Kidney (tissue), 14 donors: ENCODE results near the gene ARAP1. TPM values are rescaled to one million over a fixed set of nuclear protein-coding genes. Genes with fewer than 3 reads are reported as not detected.
A peak's percentile ranks its signal among the peaks of the same experiment; 100 is the strongest.

ENCODE experiments used
- DNase-seq, 5 donors: peaks; one replicate each; pipeline ENCODE4 v3.0.0-alpha.2; 2013 to 2020
- FAIRE-seq: peaks from 2 replicates; lab custom pipeline; 2012; peaks lifted over from hg19 to GRCh38; lab: Jason Lieb, UNC
- H3K27ac ChIP-seq, 2 donors: one replicate each; pipeline ENCODE4 v1.7.0; 2013; ENCODE audit warnings: low read depth in 2 of 2, low read length in 2 of 2, inconsistent platforms in 1 of 2
- H3K27me3 ChIP-seq: one replicate; pipeline ENCODE4 v1.7.1; 2013; ENCODE audit warnings: low read length, inconsistent platforms; ENCODE audit not compliant: control insufficient read depth, insufficient read depth
- H3K36me3 ChIP-seq, 3 donors: one replicate each; pipeline versions ENCODE4 v1.7.0 to v1.7.1; 2013; ENCODE audit warnings: low read length in 3 of 3, control low read depth in 1 of 3, inconsistent platforms in 1 of 3; ENCODE audit not compliant: insufficient read depth in 3 of 3, control insufficient read depth in 2 of 3
- H3K4me1 ChIP-seq, 3 donors: one replicate each; pipeline versions ENCODE4 v1.7.0 to v1.7.1; 2013; ENCODE audit warnings: low read length in 3 of 3, inconsistent platforms in 1 of 3, low read depth in 1 of 3; ENCODE audit not compliant: control insufficient read depth in 2 of 3, insufficient read depth in 2 of 3
- H3K4me3 ChIP-seq, 3 donors: one replicate each; pipeline versions ENCODE4 v1.7.0 to v1.8.1; 2013; ENCODE audit warnings: low read length in 3 of 3, control low read depth in 1 of 3, inconsistent platforms in 1 of 3
- H3K9ac ChIP-seq, 3 donors: one replicate each; pipeline versions ENCODE4 v1.7.0 to v1.7.1; 2013; ENCODE audit warnings: low read length in 3 of 3, control low read depth in 1 of 3, inconsistent platforms in 1 of 3
- H3K9me3 ChIP-seq, 3 donors: one replicate each; pipeline versions ENCODE4 v1.7.0 to v1.7.1; 2013; ENCODE audit warnings: low read length in 3 of 3, control low read depth in 1 of 3, inconsistent platforms in 1 of 3; ENCODE audit not compliant: control insufficient read depth in 2 of 3, insufficient read depth in 1 of 3
- CTCF ChIP-seq: IDR thresholded peaks from 3 replicates; pipeline ENCODE4 v1.5.1; 2012; ENCODE audit warnings: mild to moderate bottlenecking, moderate library complexity, borderline replicate concordance; ENCODE audit not compliant: insufficient read depth; ENCODE audit errors: extremely low read depth
- intact Hi-C: fragments of 100-400 bp; cut with DNase I; formaldehyde crosslinking; loops from one replicate; pipeline ENCODE4 v1.11.1; 2022
- polyA plus RNA-seq: library from polyadenylated mRNA; stranded (reverse); fragments of 350-450 nt; fragmentation: Illumina TruSeq; extraction: RNeasy Lipid Tissue Mini Kit (QIAGEN cat#74804); gene quantifications from one replicate; pipeline ENCODE4 v1.2.3, GENCODE V29; 2014; ENCODE audit warnings: low read depth, low replicate concordance; ENCODE audit not compliant: insufficient read depth
- total RNA-seq: library from RNA; stranded (reverse); fragmentation: NEBNext Ultra II Directional; extraction: Animal tissue kit (Norgen Biotek cat#: 25700); gene quantifications from one replicate; pipeline ENCODE4 v1.2.1, GENCODE V29; 2021
- donor health status: control.
- donor health status: control.
- donor health status: control.
- donor health status: control.
- donor health status: control.
- donor health status: DM: yes; HTN: yes; CAD: no.
- donor health status: Normal renal cell carcinoma (clear cell type).

Gene ARAP1
- total and polyA plus RNA-seq, 2 donors from 2014 or later = 58.2 to 80.8 TPM

- Histone ChIP-seq H3K27me3 (no peaks in the 10 kb centered on the region), H3K4me3 (no peak overlapping the region), H3K9me3 (no peaks in the 10 kb centered on the region), H3K36me3 (peaks cover 0 to 44% (median 34%) of the 10 kb centered on the region in 3 donors), H3K9ac (no peak overlapping the region), H3K27ac (no peak overlapping the region), H3K4me1 (peaks cover 0 to 3% (median 0%) of the 10 kb centered on the region in 3 donors)
- intact Hi-C loops = no loop called here
- DNase-seq (no peak), FAIRE-seq (no peak)
- TF ChIP-seq CTCF = no peak
Observed at GRCh38 chr11:72706579-72706978, 45.6 kb downstream of the ARAP1 start.

- peaks cover 0 to 3% (median 0%) of the 10 kb centered on the region in 3 donors for H3K4me1 ChIP-seq
Observed at GRCh38 chr11:72705442-72706365, 46.5 kb downstream of the ARAP1 start.

GRCh38 chr11:72704783-72705265 is 47.4 kb downstream of the ARAP1 start:
- H3K9ac ChIP-seq = no peak overlapping the region
- no peaks in the 10 kb centered on the region for H3K9me3 ChIP-seq
- intact Hi-C loops = no loop called here
- no peak overlapping the region for H3K4me3 ChIP-seq
- FAIRE-seq = no peak
- H3K27ac ChIP-seq = no peak overlapping the region
- TF ChIP-seq CTCF = no peak
- H3K27me3 ChIP-seq = no peaks in the 10 kb centered on the region
- peaks cover 3 to 50% (median 37%) of the 10 kb centered on the region in 3 donors for H3K36me3 ChIP-seq
- DNase-seq = no peak
- peaks cover 0 to 3% (median 0%) of the 10 kb centered on the region in 3 donors for H3K4me1 ChIP-seq

More at GRCh38 chr11:72705442-72706365, 46.5 kb downstream of the ARAP1 start:
- FAIRE-seq (no peak), DNase-seq (peak in 1 of 5 donors; percentile 64)
- intact Hi-C loops = no loop called here
- Histone ChIP-seq H3K27me3 (no peaks in the 10 kb centered on the region), H3K36me3 (peaks cover 0 to 44% (median 37%) of the 10 kb centered on the region in 3 donors), H3K4me3 (no peak overlapping the region), H3K9ac (no peak overlapping the region), H3K27ac (no peak overlapping the region), H3K9me3 (no peaks in the 10 kb centered on the region)
- no peak for TF ChIP-seq CTCF
